Right ventricle myocardium superior (tissue), 1 donor: ENCODE data around the gene PRIMPOL. TPM values are rescaled to one million over a fixed set of nuclear protein-coding genes. Genes with fewer than 3 reads are reported as not detected.
"Not testable (repeated sequence)": the region's sequence is repeated elsewhere in the genome, so short reads cannot be mapped to it uniquely, and the experiment has no call there.

Experiments
- ATAC-seq: fragments of 200-7000 bp; cut with Tn5 transposase; one replicate; pipeline ENCODE4 v1.9.1; 2020; ENCODE audit warnings: mild to moderate bottlenecking; ENCODE audit not compliant: poor library complexity
- DNase-seq: peaks from one replicate; pipeline ENCODE4 v3.0.0-alpha.2; 2020
- intact Hi-C: fragments of 100-400 bp; cut with DNase I; formaldehyde crosslinking; loops from one replicate; pipeline ENCODE4 v1.11.2; 2022
- total RNA-seq: library from RNA; stranded (reverse); fragmentation: NEBNext Ultra II Directional; extraction: Animal tissue kit (Norgen Biotek cat#: 25700); gene quantifications from one replicate; pipeline ENCODE4 v1.2.1, GENCODE V29; 2021
- donor health status: DM: no; HTN: yes; CAD: no; lungs with severe emphysema.

PRIMPOL gene
- total RNA-seq, 1 donor from 2014 or later, result 10.9 TPM

GRCh38 chr4:184732126-184732525 lies 82.6 kb downstream of the PRIMPOL start:
- intact Hi-C loops, result no loop called here
- no peak for ATAC-seq

DNA sequence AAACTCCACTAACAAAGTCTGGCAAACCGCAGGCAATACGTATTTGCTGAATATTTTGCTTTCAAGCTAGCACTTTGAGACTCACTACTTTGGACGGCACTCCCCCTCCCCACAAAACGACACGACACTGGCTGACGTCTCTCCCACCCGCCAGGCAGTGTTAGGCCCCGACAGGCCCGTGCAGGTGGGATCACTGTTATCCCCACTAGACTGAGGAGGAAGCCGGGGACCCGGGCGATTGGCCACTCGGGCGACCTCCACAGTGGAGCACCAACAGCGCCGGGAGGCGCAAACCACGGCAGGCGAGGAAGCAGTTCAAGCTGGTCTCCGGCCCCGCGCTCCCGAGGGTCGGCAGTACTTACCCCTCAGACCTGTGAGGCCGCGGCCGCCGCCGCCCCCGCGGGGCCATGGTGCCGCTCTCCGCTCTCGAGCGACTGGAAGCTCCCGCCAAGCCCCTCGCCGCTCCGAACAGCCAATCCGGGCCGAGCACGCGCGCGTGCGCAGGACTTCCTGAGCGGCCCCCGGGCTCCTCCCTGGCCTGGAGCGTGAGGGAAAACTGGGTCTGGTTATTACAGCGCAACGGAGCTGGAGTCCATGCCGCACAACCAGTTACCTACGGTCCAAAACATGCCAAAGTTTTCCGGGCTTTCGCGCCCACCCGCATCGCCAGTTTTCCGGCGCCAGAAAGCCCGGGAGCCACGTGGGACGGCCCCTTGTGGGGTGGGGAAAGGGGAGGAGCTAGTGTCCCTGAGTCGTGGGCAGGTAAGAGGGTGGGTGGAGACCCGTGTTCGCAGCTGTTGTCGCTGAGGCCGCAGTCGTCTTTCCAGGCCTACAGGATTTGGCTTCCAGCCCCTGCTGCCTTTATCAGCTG lies 84.4 kb downstream of the PRIMPOL start, which contains the start of gene CENPU:
TSS of gene CENPU (minus strand) at position 443 of the 871 bp plus-strand sequence. CDS start at position 409, 34 bp downstream.
- DNase-seq, result peak; percentile 96
- intact Hi-C loops, result no loop called here

More at GRCh38 chr4:184732126-184732525, 82.6 kb downstream of the PRIMPOL start:
- no peak for DNase-seq

GRCh38 chr4:184734758-184735157 lies 85.2 kb downstream of the PRIMPOL start:
- ATAC-seq, result no peak
- intact Hi-C loops, result no loop called here
- DNase-seq, result no peak

More for the DNA sequence above, 84.4 kb downstream of the PRIMPOL start, which contains the start of gene CENPU:
- peak; percentile 99 for ATAC-seq

- DNase-seq, ATAC-seq, intact Hi-C loops: not testable (repeated sequence)
Measured at GRCh38 chr4:184739575-184739974, 90.0 kb downstream of the PRIMPOL start.

DNA sequence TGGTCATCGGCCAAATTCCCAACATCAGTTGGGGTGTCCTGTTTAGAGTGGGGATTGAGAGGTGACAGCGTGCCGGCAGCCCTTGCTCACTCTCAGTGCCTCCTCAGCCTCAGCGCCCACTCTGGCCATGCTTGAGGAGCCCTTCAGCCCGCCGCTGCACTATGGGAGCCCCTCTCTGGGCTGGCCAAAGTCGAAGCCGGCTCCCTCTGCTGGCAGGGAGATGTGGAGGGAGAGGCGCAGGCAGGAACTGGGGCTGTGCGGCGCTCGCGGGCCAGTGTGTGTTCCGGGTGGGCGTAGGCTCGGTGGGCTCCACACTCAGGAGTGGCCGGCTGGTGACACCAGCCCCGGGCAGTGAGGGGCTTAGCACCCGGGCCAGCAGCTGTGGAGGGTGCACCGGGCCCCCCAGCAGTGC lies 91.4 kb downstream of the PRIMPOL start:
- DNase-seq (no peak), ATAC-seq (no peak)
- intact Hi-C loops, result no loop called here

- ATAC-seq, intact Hi-C loops, DNase-seq: not testable (repeated sequence)
Measured at GRCh38 chr4:184741651-184742050, 92.1 kb downstream of the PRIMPOL start.

DNA sequence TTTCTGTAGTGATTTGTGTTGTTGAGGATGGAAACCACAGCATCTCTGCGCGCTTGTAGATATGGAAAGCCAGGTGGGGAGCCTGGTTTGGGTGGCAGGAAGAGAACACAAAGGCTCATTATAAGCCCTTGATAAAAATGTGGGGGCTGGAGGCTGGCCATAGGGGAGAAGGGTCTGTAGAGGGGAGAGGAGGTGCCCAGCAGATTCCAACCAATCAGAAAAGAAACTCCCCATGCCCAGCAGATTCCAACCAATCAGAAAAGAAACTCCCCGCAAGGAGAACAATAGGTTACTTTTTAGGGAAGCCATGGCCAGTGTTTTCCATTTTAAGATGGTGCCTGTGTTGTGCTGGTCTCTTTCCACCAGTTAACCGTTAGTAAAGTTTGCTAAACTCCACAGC lies 94.1 kb downstream of the PRIMPOL start:
- ATAC-seq (no peak), DNase-seq (no peak)
- intact Hi-C loops, result no loop called here

GRCh38 chr4:184744236-184744635 lies 94.7 kb downstream of the PRIMPOL start:
- no peak for ATAC-seq
- intact Hi-C loops, result no loop called here
- DNase-seq, result no peak

Other genes with a start within 250 kb of the PRIMPOL start
- gene IRF2, start 175.2 kb upstream of the PRIMPOL start, total RNA-seq, result 27.2 TPM
- 11.6 TPM for gene CASP3, start 291 bp upstream of the PRIMPOL start, total RNA-seq
- gene CENPU, start 84.4 kb downstream of the PRIMPOL start, total RNA-seq, result 1.7 TPM
- 495 TPM for gene ACSL1, start 176.2 kb downstream of the PRIMPOL start, total RNA-seq